HG03108 (cell line): ENCODE data around the gene S100A1.

ENCODE experiments used
- ATAC-seq: cut with Tn5 transposase; IDR thresholded peaks from one replicate; pipeline ENCODE4 v1.9.1; 2021; ENCODE audit warnings: moderate library complexity; ENCODE audit not compliant: unreplicated experiment

The S100A1 gene

GRCh38 chr1:153679337-153680119, 51.3 kb downstream of the S100A1 start:
- no peak for ATAC-seq

- no peak for ATAC-seq
Measured at GRCh38 chr1:153680120-153680403, 51.8 kb downstream of the S100A1 start.
